Activated CD4-positive, alpha-beta T cell treated with anti-CD3 and anti-CD28 coated beads for 1 hour (primary cell): ENCODE data around the gene DEGS1.

Experiments used
- DNase-seq: peaks from one replicate; pipeline ENCODE4 v3.0.0-alpha.2; 2020

The DEGS1 gene

GRCh38 chr1:224182866-224183590 is at the start of gene DEGS1:
Gene DEGS1, plus strand, starts transcription at chr1:224183240. Its CDS starts 97 bp downstream, at chr1:224183337.
- DNase-seq = peak; percentile 76

DNA sequence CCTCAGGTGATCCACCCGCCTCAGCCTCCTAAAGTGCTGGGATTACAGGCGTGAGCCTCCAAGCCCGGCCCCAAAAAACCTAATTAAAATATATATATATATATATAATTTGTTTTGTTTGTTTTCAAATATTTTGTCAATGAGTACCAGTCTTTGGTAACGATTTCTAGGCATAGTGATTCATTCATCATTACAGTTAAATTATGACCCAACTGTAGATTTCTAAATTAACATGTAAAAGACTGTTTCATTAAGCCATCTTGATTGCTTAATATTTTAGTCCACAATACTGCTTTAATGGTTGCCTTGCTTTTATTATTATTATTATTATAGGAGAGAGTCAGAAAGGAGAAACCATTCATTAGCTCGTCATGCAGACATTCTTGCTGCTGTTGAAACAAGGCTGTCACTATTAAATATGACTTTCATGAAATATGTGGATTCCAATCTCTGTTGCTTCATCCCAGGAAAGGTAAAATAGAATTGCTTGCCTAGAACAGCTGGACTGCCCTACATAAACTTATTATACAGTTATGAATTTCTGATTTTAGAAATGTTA is 49.2 kb upstream of the DEGS1 start:
- DNase-seq = no peak

- no peak for DNase-seq
Observed at GRCh38 chr1:224137518-224137917, 45.5 kb upstream of the DEGS1 start.

GRCh38 chr1:224138198-224138597 is 44.8 kb upstream of the DEGS1 start:
- no peak for DNase-seq

- no peak for DNase-seq
Observed at GRCh38 chr1:224141693-224142092, 41.3 kb upstream of the DEGS1 start.

DNA sequence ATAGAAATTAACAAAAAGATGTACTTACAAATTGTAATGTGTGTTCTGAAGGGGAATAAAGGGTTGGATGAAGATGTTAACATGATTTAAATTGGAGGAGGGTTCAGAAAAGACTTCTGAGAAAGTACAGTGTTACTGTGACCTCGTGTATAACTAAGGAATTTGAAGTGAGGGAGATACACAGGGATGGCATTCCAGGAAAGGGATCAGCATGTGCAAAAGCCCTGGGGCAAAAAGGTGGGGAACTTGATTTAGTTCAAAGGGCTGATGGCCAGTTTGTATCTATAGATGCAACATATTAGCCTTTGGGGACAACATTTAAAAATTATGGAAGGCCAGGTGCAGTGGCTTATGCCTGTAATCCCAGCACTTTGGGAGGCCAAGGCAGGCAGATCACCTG is 33.3 kb upstream of the DEGS1 start:
- no peak for DNase-seq

GRCh38 chr1:224151117-224151516 is 31.9 kb upstream of the DEGS1 start:
- DNase-seq = no peak

- no peak for DNase-seq
Observed at GRCh38 chr1:224157316-224157715, 25.7 kb upstream of the DEGS1 start.

GRCh38 chr1:224159541-224159940 is 23.5 kb upstream of the DEGS1 start:
- no peak for DNase-seq

DNA sequence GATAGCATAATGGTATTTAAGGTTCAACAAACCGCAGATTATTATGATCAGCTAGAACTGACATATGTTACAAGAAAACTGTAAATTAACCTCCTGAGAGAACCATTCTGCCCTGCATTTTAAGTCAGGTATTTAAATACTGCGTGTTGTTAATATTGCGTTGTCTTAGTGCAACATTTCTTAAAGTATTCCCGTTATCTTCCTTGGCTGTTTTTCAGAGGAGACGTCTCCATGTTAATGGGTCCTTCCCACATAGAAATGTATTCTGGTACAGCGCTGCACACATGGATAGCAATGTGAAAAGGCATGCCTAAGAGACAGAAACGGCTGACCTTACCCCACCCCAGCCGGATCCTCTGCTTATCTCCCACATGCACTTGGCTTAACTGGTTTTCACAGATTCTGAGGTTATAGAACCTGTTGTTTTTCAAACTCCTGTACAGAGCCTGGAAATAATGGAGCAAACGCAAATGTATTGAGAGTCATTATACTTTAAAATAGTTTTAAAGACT is 22.8 kb upstream of the DEGS1 start:
- no peak for DNase-seq

GRCh38 chr1:224162768-224163167 is 20.3 kb upstream of the DEGS1 start:
- no peak for DNase-seq

DNA sequence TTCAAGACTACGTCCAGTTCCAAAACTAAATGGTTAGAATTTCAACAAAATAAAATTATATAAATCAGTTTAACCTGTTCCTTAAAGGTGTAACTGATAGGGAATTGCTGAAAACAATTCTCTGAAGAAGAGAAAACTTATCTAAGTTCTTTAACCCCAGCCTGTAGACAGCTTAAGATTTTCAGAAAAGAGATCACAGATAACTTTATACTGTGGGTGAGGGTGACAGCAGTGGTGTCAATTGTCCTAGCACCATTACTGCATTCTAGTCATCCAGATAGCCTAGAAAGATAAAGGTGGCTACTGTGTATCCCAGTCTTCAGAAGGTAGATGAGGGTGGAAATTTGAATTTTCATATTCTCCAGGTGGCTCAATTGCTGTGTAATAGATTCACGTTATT is 19.7 kb upstream of the DEGS1 start:
- DNase-seq = no peak

DNA sequence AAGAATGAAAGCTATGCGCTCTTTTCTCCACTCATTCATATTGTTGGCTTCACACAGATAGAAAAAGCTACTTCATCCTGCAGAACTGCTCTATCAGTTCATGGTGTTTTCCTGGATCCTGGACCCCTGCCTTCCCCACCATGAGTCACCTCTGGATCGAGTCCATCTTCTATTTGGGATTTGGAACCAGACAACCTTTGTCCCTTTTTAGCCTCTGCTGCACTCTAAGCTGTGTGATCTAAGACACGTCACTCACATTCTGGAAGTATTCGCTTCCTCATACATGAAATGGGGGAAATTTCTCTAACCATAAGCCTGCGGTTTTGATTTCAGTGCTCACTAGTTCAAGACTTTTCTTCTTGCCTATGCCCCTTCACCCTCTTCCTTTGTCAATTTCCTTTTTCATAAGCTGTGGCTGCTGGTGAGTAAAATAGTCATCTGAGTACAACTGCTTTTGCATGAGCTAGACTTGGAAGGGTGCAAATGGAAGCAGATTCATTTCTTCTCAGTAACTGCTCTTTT is 14.1 kb upstream of the DEGS1 start:
- no peak for DNase-seq

DNA sequence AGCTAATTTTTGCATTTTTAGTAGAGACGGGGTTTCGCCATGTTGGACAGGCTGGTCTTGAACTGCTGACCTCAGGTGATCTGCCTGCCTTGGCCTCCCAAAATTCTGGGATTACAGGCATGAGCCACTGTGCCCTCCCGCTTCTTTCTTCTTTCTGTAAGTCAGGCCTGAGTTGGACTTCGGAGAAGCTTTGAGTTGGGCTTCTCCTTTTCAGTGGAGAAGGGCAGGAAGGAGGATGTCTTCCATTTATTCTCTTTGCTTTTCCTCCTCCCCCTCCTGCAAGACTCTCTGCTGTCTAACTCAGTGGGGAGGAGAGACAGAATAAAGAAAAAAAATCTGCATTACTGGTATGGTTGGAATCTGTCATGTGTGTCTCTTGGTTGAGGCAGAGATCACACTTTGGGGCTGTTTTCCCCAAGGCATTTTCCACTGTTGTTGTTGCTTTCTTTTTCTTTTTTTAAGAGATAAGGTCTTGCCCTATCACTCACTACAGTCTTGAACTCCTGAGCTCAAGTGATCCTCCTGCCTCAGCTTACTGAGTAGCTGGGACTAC is 13.2 kb upstream of the DEGS1 start:
- DNase-seq = no peak

- DNase-seq = no peak
Observed at GRCh38 chr1:224170343-224170742, 12.7 kb upstream of the DEGS1 start.

GRCh38 chr1:224170748-224171478 is 12.1 kb upstream of the DEGS1 start:
- DNase-seq = no peak

- DNase-seq = no peak
Observed at GRCh38 chr1:224172229-224172628, 10.8 kb upstream of the DEGS1 start.

GRCh38 chr1:224173523-224173922 is 9.5 kb upstream of the DEGS1 start:
- no peak for DNase-seq

- DNase-seq = no peak
Observed at GRCh38 chr1:224175617-224176016, 7.4 kb upstream of the DEGS1 start.

GRCh38 chr1:224177356-224177999 is 5.6 kb upstream of the DEGS1 start:
- DNase-seq = no peak

- DNase-seq = no peak
Observed at GRCh38 chr1:224178894-224179293, 4.1 kb upstream of the DEGS1 start.

DNA sequence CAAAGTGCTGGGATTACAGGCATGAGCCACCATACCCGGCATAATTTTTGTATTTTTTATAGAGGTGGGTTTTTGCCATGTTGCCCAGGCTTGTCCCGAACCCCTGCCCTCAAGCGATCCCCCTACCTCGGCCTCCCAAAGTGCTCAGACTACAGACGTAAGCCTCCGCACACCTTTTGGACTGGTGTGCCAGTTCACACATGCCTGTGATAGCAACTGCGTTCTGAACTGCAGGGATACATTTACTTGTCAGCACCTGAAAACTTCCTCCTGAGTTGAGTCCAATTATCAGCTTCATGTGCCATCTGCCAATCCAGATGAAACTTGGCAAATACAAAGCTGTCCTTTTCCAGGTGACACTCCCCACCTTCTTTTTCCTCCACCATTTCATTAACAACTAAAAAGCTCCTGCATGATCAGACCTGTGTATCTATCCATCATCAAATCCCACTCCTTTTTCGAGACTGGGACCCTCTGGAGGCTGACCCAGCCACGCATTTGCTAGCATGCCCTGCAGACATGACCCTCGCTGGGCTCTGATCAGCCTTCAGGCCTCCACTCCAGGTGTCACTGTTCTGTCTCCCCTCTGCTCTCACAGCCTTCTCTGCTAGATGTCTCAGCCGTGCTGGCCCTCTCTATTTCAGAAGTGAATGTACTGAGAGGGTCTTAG is 2.1 kb upstream of the DEGS1 start:
- DNase-seq = no peak
